HG03103 (cell line): ENCODE results near the gene KLF6.
A peak's percentile ranks its signal among the peaks of the same experiment; 100 is the strongest.

ENCODE experiments used
- ATAC-seq: cut with Tn5 transposase; IDR thresholded peaks from one replicate; pipeline ENCODE4 v1.9.1; 2021; ENCODE audit warnings: low read depth; ENCODE audit not compliant: unreplicated experiment

Gene KLF6

GRCh38 chr10:3812141-3812540 lies 27.1 kb upstream of the KLF6 start:
- ATAC-seq, result no peak

GRCh38 chr10:3811291-3811870 lies 26.4 kb upstream of the KLF6 start:
- peak; percentile 72 for ATAC-seq

- no peak for ATAC-seq
These were observed 23.7 kb upstream of the KLF6 start for GRCh38 chr10:3808689-3809199.

GRCh38 chr10:3807928-3808496 lies 23.0 kb upstream of the KLF6 start:
- ATAC-seq, result no peak

- no peak for ATAC-seq
These were observed 22.4 kb upstream of the KLF6 start for GRCh38 chr10:3807211-3807927.

- ATAC-seq, result no peak
These were observed 21.6 kb upstream of the KLF6 start for GRCh38 chr10:3806603-3807002.

GRCh38 chr10:3805791-3806461 lies 20.9 kb upstream of the KLF6 start:
- no peak for ATAC-seq

GRCh38 chr10:3805201-3805790 lies 20.3 kb upstream of the KLF6 start:
- ATAC-seq, result no peak

- ATAC-seq, result no peak
These were observed 19.1 kb upstream of the KLF6 start for GRCh38 chr10:3803927-3804741.

- no peak for ATAC-seq
These were observed 18.4 kb upstream of the KLF6 start for GRCh38 chr10:3803295-3803926.

- no peak for ATAC-seq
These were observed 17.7 kb upstream of the KLF6 start for GRCh38 chr10:3802526-3803265.

- ATAC-seq, result no peak
These were observed 16.7 kb upstream of the KLF6 start for GRCh38 chr10:3801558-3802192.

- no peak for ATAC-seq
These were observed 15.6 kb upstream of the KLF6 start for GRCh38 chr10:3800586-3800985.

GRCh38 chr10:3797750-3798149 lies 12.7 kb upstream of the KLF6 start:
- ATAC-seq, result no peak

- ATAC-seq, result no peak
These were observed 8.5 kb upstream of the KLF6 start for GRCh38 chr10:3793553-3793952.

- ATAC-seq, result no peak
These were observed 7.8 kb upstream of the KLF6 start for GRCh38 chr10:3792710-3793219.

- ATAC-seq, result no peak
These were observed 7.1 kb upstream of the KLF6 start for GRCh38 chr10:3791974-3792633.

GRCh38 chr10:3790858-3791257 lies 5.8 kb upstream of the KLF6 start:
- no peak for ATAC-seq
